GM12891 (cell line): ENCODE measurements around the gene HSF2.

Experiments
- POLR2AphosphoS5 ChIP-seq: IDR thresholded peaks from 2 replicates; pipeline ENCODE4 v1.6.1; 2011; ENCODE audit warnings: low read depth, low read length, control low read depth
- TAF1 ChIP-seq: IDR thresholded peaks from 2 replicates; pipeline ENCODE4 v1.6.1; 2011; ENCODE audit warnings: low read depth, low read length, control low read depth

DNA sequence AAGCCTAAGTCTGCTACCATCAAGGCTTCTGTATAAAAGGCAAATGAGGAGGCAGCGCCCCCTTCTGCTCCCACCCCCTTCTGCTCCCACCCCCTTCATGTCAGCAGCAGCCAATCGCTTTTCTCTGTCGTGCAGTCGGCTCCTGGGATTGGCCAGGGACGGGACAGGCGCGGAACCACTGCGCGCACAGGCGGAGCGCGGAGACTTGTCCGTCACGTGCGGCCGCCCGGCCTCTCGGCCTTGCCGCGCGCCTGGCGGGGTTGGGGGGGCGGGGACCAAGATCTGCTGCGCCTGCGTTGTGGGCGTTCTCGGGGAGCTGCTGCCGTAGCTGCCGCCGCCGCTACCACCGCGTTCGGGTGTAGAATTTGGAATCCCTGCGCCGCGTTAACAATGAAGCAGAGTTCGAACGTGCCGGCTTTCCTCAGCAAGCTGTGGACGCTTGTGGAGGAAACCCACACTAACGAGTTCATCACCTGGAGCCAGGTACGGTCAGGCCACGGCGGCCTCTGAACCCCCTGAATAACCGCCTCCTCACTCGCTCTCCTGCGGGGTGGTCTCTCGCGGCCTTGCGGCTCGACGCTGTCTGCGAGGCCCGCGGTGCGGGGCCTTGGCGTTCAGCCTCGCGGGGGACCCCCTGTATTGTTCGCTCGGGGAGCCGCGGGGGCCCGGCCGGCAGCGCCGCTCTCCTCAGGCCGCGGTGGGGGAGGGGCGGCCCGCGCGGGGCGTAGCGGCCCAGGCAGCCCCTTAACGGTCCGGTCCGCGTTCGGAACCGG lies at the start of gene HSF2:
- TF ChIP-seq TAF1 (no peak), POLR2AphosphoS5 (no peak)
